NCI-H1694 treated with DMSO at 0.1 percent for 48 hours (cell line): Measurements from ENCODE around the gene ATAD3C.
A peak's percentile ranks its signal among the peaks of the same experiment; 100 is the strongest.
"Not testable (repeated sequence)": the region's sequence is repeated elsewhere in the genome, so short reads cannot be mapped to it uniquely, and the experiment has no call there.

ENCODE experiments used
- DNase-seq: peaks from one replicate; lab custom pipeline; 2025; lab: John Stamatoyannopoulos, UW

ATAD3C gene

GRCh38 chr1:1472053-1472876, 22.8 kb downstream of the ATAD3C start:
- DNase-seq = not testable (repeated sequence)

GRCh38 chr1:1476011-1476410, 26.5 kb downstream of the ATAD3C start:
- DNase-seq = not testable (repeated sequence)

DNA sequence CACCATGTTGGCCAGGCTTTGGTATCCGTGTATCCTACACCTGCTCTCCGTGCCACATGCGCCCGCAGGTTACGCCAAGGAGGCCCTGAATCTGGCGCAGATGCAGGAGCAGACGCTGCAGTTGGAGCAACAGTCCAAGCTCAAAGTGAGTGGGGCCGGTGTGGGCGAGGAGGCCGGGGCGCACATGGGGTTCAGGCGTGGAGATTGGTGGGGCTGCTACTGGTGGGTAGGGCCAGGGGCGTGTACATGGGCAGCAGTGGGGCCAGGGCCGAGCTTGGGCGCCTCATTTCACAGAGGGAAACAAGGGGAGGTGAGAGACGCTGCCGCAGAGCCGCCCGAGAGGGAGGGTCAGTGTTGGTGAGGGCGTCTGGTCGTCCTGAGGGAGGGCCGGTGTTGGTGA, 27.7 kb downstream of the ATAD3C start:
- DNase-seq = no peak

GRCh38 chr1:1479547-1480487, 30.3 kb downstream of the ATAD3C start:
- no peak for DNase-seq

DNA sequence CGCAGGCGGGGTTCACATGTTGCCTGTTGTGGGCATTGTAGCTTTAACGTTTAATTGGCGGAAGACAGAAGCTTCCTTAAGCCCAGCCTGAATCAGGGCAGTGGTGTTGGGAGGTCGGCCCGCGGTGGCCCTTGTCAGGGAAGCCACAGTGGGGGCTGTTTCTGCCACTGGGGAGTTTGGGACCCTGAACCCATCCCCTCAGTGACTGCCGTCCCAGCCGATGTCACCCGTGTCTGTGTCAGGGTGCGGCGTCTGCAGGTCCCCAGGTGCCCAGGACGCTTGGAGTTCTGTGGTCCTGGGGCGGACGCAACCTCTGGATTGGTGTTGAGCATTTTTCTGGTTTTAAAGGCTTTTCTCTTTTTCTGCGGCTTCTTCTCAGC, 31.0 kb downstream of the ATAD3C start:
- DNase-seq = not testable (repeated sequence)

GRCh38 chr1:1481811-1482210, 32.3 kb downstream of the ATAD3C start:
- not testable (repeated sequence) for DNase-seq

DNA sequence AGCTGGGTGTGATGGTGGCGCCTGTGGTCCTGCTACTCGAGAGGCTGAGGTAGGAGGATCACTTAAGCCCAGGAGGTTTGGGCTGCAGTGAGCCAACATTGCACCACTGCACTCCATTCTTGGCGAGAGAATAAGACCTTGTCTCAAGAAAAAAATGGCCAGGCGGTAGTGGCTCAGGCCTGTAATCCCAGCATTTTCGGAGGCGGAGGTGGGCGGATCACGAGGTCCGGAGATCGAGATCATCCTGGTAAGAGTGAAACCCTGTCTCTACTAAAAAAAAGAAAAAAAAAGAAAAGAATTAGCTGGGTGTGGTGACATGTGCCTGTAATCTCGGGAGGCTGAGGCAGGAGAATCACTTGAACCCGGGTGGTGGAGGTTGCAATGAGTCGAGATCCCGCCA, 33.4 kb downstream of the ATAD3C start:
- no peak for DNase-seq

DNA sequence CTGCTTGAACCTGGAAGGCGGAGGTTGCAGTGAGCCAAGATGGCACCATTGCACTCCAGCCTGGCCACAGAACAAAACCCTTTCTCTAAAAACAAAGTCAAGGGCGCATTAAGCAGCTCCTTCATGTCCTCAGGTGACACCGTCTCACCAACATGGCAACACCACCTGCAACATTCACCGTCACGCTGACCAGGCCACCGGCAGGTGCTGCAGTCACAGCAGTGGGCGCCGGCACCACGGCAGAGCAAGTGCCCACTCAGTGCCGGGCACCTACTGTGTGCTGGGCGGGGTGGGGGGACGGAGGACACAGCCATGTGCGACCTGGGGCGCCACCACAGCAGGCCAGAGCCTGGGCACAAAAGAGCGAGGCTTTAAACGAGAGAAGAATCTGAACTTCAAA, 34.2 kb downstream of the ATAD3C start:
- DNase-seq = no peak

DNA sequence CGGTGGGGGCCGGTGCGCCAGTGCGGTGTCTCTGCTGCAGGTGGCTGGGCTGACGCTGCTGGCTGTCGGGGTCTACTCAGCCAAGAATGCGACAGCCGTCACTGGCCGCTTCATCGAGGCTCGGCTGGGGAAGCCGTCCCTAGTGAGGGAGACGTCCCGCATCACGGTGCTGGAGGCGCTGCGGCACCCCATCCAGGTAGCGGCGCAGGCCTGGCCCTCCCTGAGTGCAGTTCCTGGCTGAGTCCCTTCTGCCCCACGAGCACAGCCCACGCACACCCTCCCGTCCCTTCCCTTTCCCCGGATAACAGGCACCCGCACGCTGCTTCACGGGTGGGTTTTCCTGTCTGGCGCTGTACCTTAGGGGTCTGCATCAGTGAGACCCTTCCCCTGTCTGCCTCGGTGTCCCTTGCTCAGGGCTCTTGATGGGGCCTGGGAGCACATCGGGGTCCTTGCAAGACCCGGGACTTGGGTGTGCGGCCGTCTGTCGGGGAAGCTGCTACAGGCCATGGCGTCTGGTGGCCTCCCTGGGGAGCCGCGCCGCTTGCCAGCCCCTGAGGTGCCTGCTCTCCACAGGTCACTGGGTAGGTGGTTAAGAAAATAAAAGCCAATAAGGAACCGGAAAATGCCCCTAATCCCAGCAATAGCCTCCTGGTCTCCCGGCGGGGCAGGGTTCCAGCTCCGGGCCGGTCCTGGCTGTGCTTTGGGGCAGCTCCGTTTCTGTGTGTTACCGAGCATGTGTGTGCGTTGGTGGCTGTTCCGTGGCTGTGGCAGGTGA, 35.7 kb downstream of the ATAD3C start:
- DNase-seq = not testable (repeated sequence)

GRCh38 chr1:1485755-1486317, 36.3 kb downstream of the ATAD3C start:
- DNase-seq = not testable (repeated sequence)

- DNase-seq = no peak
These were observed 38.2 kb downstream of the ATAD3C start for GRCh38 chr1:1487701-1488100.

DNA sequence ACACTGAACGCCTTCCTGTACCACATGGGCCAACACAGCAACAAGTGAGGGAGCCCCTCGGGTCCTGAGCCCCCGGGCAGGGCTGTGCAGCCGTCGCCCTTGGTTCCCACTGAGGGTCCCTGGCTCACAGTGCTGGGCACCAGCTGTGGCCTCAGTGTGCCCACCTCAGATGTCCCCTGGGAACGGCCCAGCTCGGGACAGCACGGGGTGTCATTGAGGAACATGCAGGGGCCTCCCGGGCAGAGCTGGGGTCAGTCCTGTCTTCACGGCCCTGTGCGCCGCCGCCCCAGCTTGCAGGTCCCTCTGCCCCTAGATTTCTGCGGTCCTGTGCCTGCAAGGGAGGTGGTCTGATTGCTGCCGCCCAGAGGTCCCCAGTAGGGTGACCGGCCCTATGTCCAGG, 39.7 kb downstream of the ATAD3C start:
- DNase-seq = no peak

GRCh38 chr1:1489861-1490260, 40.4 kb downstream of the ATAD3C start:
- DNase-seq = no peak

- DNase-seq = no peak
These were observed 41.2 kb downstream of the ATAD3C start for GRCh38 chr1:1490633-1491230.

GRCh38 chr1:1491601-1492000, 42.1 kb downstream of the ATAD3C start:
- DNase-seq = no peak

- DNase-seq = not testable (repeated sequence)
These were observed 44.8 kb downstream of the ATAD3C start for GRCh38 chr1:1494311-1494710.

- DNase-seq = not testable (repeated sequence)
These were observed 46.0 kb downstream of the ATAD3C start for GRCh38 chr1:1495461-1495975.

DNA sequence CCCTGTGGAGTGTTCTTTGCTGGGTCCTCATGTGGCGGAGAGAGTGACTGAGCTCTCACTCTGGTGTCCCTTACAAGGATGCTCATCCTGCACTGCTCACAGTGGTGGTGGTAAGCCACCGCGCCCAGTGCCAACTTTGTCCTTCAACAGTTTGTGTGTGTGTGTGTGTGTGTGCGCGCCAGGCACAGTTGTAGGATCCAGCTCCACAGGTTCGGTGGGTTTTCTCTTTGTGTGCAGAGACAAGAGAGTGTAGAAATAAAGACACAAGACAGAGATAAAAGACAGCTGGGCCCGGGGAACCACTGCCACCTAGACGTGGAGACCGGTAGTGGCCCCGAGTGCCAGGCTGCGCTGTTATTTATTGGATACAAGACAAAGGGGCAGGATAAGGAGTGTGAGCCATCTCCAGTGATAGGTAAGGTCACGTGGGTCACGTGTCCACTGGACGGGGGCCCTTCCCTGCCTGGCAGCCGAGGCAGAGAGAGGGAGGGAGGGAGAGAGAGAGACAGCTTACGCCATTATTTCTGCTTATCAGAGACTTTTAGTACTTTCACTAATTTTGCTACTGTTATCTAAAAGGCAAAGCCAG, 55.4 kb downstream of the ATAD3C start:
- peak; percentile 81 for DNase-seq

DNA sequence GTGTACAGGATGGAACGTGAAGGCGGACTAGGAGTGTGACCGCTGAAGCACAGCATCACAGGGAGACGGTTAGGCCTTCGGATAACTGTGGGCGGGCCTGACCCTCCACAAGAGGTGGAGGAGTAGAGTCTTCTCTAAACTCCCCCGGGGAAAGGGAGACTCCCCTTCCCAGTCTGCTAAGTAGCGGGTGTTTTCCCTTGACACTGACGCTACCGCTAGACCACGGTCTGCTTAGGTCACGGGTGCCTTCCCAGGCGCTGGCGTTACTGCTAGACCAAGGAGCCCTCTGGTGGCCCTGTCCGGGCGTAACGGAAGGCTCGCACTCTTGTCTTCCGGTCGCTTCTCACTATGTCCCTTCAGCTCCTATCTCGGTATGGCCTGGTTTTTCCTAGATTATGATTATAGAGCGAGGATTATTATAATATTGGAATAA, 55.9 kb downstream of the ATAD3C start:
- peak; percentile 23 for DNase-seq

DNA sequence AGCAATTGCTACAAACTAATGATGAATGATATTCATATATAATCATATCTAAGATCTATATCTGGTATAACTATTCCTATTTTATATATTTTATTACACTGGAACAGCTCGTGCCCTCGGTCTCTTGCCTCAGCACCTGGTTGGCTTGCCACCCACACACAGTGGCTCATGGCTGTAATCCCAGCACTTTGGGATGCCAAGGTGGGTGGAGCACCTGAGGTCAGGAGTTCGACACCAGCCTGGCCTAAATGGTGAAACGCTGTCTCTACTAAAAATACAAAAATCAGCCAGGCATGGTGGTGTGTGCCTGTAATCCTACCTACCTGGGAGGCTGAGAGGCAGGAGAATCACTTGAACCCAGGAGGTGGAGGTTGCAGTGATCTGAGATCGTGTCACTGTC, 56.3 kb downstream of the ATAD3C start:
- not testable (repeated sequence) for DNase-seq

DNA sequence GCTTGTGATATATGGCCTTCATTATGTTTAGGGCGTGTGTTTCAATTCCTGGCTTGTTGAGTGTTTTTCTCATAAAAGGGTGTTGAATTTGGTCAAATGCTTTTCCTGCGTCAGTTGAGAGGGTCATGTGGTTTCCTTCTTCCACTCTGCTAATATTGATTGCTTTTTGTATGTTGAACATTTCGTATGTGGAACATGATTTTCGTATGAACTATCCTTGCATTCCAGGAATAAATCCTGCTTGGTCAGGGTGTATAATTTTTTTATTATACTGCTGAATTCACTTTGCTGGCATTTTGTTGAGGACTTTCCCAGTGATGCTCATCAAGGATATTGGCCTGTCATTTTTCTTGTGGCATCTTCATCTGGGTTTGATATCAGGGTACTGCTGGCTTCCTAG, 57.8 kb downstream of the ATAD3C start:
- DNase-seq = no peak
